ENCODE results near the gene GRP.

Gene GRP

GRCh38 chr18:59210299-59210698 lies 9.7 kb upstream of the GRP start:
- TF ChIP-seq TSHZ2 (CRISPR knock-in tag; IDR thresholded peaks at IDR 0.05) = no peak
- TF ChIP-seq BACH2 (CRISPR knock-in tag; IDR thresholded peaks at IDR 0.05; ENCODE audit: borderline replicate concordance) = no peak
- no peak for TF ChIP-seq CSRNP3 (CRISPR knock-in tag; IDR thresholded peaks at IDR 0.05)
- TF ChIP-seq ZNF565 (CRISPR knock-in tag; conservative IDR thresholded peaks at IDR 0.05; ENCODE audit: low read depth) = no peak
- TF ChIP-seq ZFP3 (CRISPR knock-in tag; IDR thresholded peaks at IDR 0.05) = no peak
- no peak for TF ChIP-seq ESRRG (CRISPR knock-in tag; IDR thresholded peaks at IDR 0.05)
- TF ChIP-seq ARNTL (CRISPR knock-in tag; IDR thresholded peaks at IDR 0.05; ENCODE audit: borderline replicate concordance, low read depth) = no peak
- no peak for TF ChIP-seq ZC3H10 (CRISPR knock-in tag; IDR thresholded peaks at IDR 0.05)
- no peak for TF ChIP-seq TCF4 (CRISPR knock-in tag; IDR thresholded peaks at IDR 0.05; ENCODE audit: borderline replicate concordance)
- no peak for TF ChIP-seq ZNF8 (CRISPR knock-in tag; IDR thresholded peaks at IDR 0.05)
- TF ChIP-seq OSR1 (CRISPR knock-in tag; IDR thresholded peaks at IDR 0.05) = no peak
- TF ChIP-seq ZFP30 (CRISPR knock-in tag; IDR thresholded peaks at IDR 0.05) = no peak
- TF ChIP-seq ISL1 (CRISPR knock-in tag; IDR thresholded peaks at IDR 0.05) = no peak
- no peak for TF ChIP-seq RARB (CRISPR knock-in tag; IDR thresholded peaks at IDR 0.05)
- no peak for TF ChIP-seq TOX (CRISPR knock-in tag; IDR thresholded peaks at IDR 0.05; ENCODE audit: borderline replicate concordance)
- TF ChIP-seq PATZ1 (CRISPR knock-in tag; IDR thresholded peaks at IDR 0.05; ENCODE audit: borderline replicate concordance) = no peak
- TF ChIP-seq CSDC2 (CRISPR knock-in tag; IDR thresholded peaks at IDR 0.05) = no peak
- ATAC-seq = no peak

GRCh38 chr18:59211629-59212028 lies 8.3 kb upstream of the GRP start:
- no peak for TF ChIP-seq PATZ1 (CRISPR knock-in tag; IDR thresholded peaks at IDR 0.05; ENCODE audit: borderline replicate concordance)
- no peak for TF ChIP-seq ISL1 (CRISPR knock-in tag; IDR thresholded peaks at IDR 0.05)
- TF ChIP-seq ZNF70 (CRISPR knock-in tag; IDR thresholded peaks at IDR 0.05) = no peak
- no peak for TF ChIP-seq PPARA (CRISPR knock-in tag; IDR thresholded peaks at IDR 0.05; ENCODE audit: borderline replicate concordance)
- TF ChIP-seq CREB5 (CRISPR knock-in tag; IDR thresholded peaks at IDR 0.05; ENCODE audit: low read depth) = no peak
- no peak for TF ChIP-seq GLIS3 (CRISPR knock-in tag; IDR thresholded peaks at IDR 0.05)
- no peak for TF ChIP-seq OSR1 (CRISPR knock-in tag; IDR thresholded peaks at IDR 0.05)
- no peak for TF ChIP-seq ESRRG (CRISPR knock-in tag; IDR thresholded peaks at IDR 0.05)

GRCh38 chr18:59218018-59218417 lies 1.9 kb upstream of the GRP start:
- ATAC-seq = no peak
- TF ChIP-seq ZNF70 (CRISPR knock-in tag; IDR thresholded peaks at IDR 0.05) (no peak), ESRRG (CRISPR knock-in tag; IDR thresholded peaks at IDR 0.05) (no peak), BACH2 (CRISPR knock-in tag; IDR thresholded peaks at IDR 0.05; ENCODE audit: borderline replicate concordance) (no peak), ZC3H10 (CRISPR knock-in tag; IDR thresholded peaks at IDR 0.05) (no peak), ZNF8 (CRISPR knock-in tag; IDR thresholded peaks at IDR 0.05) (no peak), CSDC2 (CRISPR knock-in tag; IDR thresholded peaks at IDR 0.05) (no peak), ZFP3 (CRISPR knock-in tag; IDR thresholded peaks at IDR 0.05) (no peak), ZFP30 (CRISPR knock-in tag; IDR thresholded peaks at IDR 0.05) (no peak), TOX (CRISPR knock-in tag; IDR thresholded peaks at IDR 0.05; ENCODE audit: borderline replicate concordance) (no peak), POU6F1 (CRISPR knock-in tag; IDR thresholded peaks at IDR 0.05; ENCODE audit: borderline replicate concordance, low read depth) (no peak), ZNF565 (CRISPR knock-in tag; conservative IDR thresholded peaks at IDR 0.05; ENCODE audit: low read depth) (no peak), SNAI2 (CRISPR knock-in tag; IDR thresholded peaks at IDR 0.05) (no peak), CREB5 (CRISPR knock-in tag; IDR thresholded peaks at IDR 0.05; ENCODE audit: low read depth) (no peak), OSR1 (CRISPR knock-in tag; IDR thresholded peaks at IDR 0.05) (no peak), TCF4 (CRISPR knock-in tag; IDR thresholded peaks at IDR 0.05; ENCODE audit: borderline replicate concordance) (no peak), RARB (CRISPR knock-in tag; IDR thresholded peaks at IDR 0.05) (no peak), ARNTL (CRISPR knock-in tag; IDR thresholded peaks at IDR 0.05; ENCODE audit: borderline replicate concordance, low read depth) (no peak), ISL1 (CRISPR knock-in tag; IDR thresholded peaks at IDR 0.05) (no peak)

More at GRCh38 chr18:59211629-59212028, 8.3 kb upstream of the GRP start:
- no peak for ATAC-seq
